Ovary (tissue), 9 donors: Measurements from ENCODE around the gene WDR35. TPM values are rescaled to one million over a fixed set of nuclear protein-coding genes. Genes with fewer than 3 reads are reported as not detected.
A peak's percentile ranks its signal among the peaks of the same experiment; 100 is the strongest.

Source experiments
- DNase-seq, 5 donors: peaks; one replicate each; pipeline ENCODE4 v3.0.0-alpha.2; 2019 to 2020
- H3K27ac ChIP-seq, 2 donors: fragments of 200-600 bp; one replicate each; pipeline versions ENCODE4 v1.5.1 to v1.8.0; 2019 to 2022
- H3K27me3 ChIP-seq: fragments of 200-600 bp; one replicate; pipeline ENCODE4 v1.8.0; 2022
- H3K36me3 ChIP-seq: fragments of 200-600 bp; sonication (generic); one replicate; pipeline ENCODE4 v1.5.1; 2019
- H3K4me1 ChIP-seq: one replicate; pipeline ENCODE4 v1.8.1; 2013; ENCODE audit warnings: mild to moderate bottlenecking, moderate library complexity; ENCODE audit not compliant: insufficient read depth
- H3K4me3 ChIP-seq: fragments of 200-600 bp; sonication (generic); one replicate; pipeline ENCODE4 v1.5.1; 2017
- H3K9me3 ChIP-seq, 2 donors: fragments of 200-600 bp in 1 of 2; sonication (generic) in 1 of 2; one replicate each; pipeline versions ENCODE4 v1.5.1 to v1.8.1; 2013 to 2019; ENCODE audit warnings: mild to moderate bottlenecking in 1 of 2, moderate library complexity in 1 of 2
- EP300 ChIP-seq: sonication (generic); formaldehyde crosslinking; IDR thresholded peaks from one replicate; pipeline ENCODE4 v1.6.1; 2017; ENCODE audit warnings: antibody characterized with exemption
- POLR2A ChIP-seq: fragments of 450-650 bp; IDR thresholded peaks from one replicate; pipeline ENCODE4 v1.6.1; 2017; ENCODE audit warnings: antibody characterized with exemption, mild to moderate bottlenecking, moderate library complexity
- WGBS, 3 donors: extraction: QIAGEN DNeasy Blood & Tissue Kit in 1 of 3; methylation state at CpG; one replicate each; pipeline versions ENCODE4 v1.1.5 to v1.1.7; 2013 to 2017; 5-methylcytosine and 5-hydroxymethylcytosine counted together
- intact Hi-C, 4 donors: fragments of 100-400 bp; cut with DNase I; formaldehyde crosslinking; loops; one replicate each; pipeline versions ENCODE4 v1.11.0 to v1.15.1; 2022 to 2023
- polyA plus RNA-seq, 2 donors: library from polyadenylated mRNA; stranded (reverse); fragments of 200-250 nt in 1 of 2; fragments of 350-450 nt in 1 of 2; fragmentation: Illumina TruSeq in 1 of 2; extraction: RNeasy Lipid Tissue Mini Kit (QIAGEN cat#74804) in 1 of 2; gene quantifications; one replicate each; pipeline ENCODE4 v1.2.3, GENCODE V29; 2013 to 2014
- total RNA-seq, 7 donors: library from RNA; depleted of rRNA in 2 of 7; stranded (reverse); fragments of >200 nt in 2 of 7; fragmentation: NEBNext Ultra II Directional in 3 of 7; extraction: Animal tissue kit (Norgen Biotek cat#: 25700) in 3 of 7; gene quantifications; one replicate each; pipeline versions ENCODE4 v1.1.0 to v1.2.4, GENCODE V29; 2016 to 2023
- TF ChIP-seq, protein P1 (sequence below), 3 donors: fragments of 450-650 bp in 2 of 3; fragments of 200-600 bp in 1 of 3; IDR thresholded peaks; one replicate each; pipeline versions ENCODE4 v1.5.1 to v1.8.0; 2016 to 2022; ENCODE audit warnings: antibody characterized with exemption in 3 of 3, mild to moderate bottlenecking in 1 of 3
- donor health status: DM: no; HTN: no; CAD: no; lungs with moderate emphysema.
- donor health status: DM: no; HTN: no; CAD: no.
- donor health status: Bipolar disorder and iron deficiency.
- donor health status: DM: yes; HTN: yes; CAD: no.
- donor health status: DM: no; HTN: no; CAD: no.
- donor health status: DM: yes; HTN: yes; CAD: no.

Gene WDR35
- total and polyA plus RNA-seq, 9 donors: 7.1 to 19.3 (median 14.5) TPM

DNA sequence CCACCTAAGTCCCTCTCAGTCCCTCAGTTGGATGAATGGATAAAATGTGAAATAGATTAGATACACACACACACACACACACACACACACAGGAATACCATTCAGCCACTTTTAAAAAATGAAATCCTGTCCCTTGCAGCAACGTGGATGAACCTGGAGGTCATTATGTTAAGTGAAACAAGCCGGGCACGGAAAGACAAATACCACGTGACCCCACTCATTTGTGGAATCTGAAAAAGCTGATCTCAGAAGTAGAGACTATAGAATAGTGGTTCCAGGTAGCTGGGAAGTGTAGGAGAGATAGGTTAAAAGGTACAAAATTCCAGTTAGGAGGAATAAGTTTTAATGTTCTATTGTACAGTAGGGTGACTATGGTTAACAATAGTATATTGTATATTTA is 119.1 kb downstream of the WDR35 start:
- H3K4me1 ChIP-seq: no peaks in the 10 kb centered on the region
- H3K27me3 ChIP-seq: no peaks in the 10 kb centered on the region
- 77 to 80% (median 80%) methylated on average over 4 of the region's 4 CpGs for WGBS, 3 donors
- no peaks in the 10 kb centered on the region for H3K9me3 ChIP-seq
- H3K36me3 ChIP-seq: no peaks in the 10 kb centered on the region
- TF ChIP-seq EP300 (no peak), POLR2A (no peak)
- TF ChIP-seq, protein P1, sequence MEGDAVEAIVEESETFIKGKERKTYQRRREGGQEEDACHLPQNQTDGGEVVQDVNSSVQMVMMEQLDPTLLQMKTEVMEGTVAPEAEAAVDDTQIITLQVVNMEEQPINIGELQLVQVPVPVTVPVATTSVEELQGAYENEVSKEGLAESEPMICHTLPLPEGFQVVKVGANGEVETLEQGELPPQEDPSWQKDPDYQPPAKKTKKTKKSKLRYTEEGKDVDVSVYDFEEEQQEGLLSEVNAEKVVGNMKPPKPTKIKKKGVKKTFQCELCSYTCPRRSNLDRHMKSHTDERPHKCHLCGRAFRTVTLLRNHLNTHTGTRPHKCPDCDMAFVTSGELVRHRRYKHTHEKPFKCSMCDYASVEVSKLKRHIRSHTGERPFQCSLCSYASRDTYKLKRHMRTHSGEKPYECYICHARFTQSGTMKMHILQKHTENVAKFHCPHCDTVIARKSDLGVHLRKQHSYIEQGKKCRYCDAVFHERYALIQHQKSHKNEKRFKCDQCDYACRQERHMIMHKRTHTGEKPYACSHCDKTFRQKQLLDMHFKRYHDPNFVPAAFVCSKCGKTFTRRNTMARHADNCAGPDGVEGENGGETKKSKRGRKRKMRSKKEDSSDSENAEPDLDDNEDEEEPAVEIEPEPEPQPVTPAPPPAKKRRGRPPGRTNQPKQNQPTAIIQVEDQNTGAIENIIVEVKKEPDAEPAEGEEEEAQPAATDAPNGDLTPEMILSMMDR (IDR thresholded peaks at IDR 0.05): no peak
- no peak overlapping the region for H3K4me3 ChIP-seq
- no peak overlapping the region for H3K27ac ChIP-seq
- intact Hi-C loops: no loop called here
- no peak for DNase-seq

DNA sequence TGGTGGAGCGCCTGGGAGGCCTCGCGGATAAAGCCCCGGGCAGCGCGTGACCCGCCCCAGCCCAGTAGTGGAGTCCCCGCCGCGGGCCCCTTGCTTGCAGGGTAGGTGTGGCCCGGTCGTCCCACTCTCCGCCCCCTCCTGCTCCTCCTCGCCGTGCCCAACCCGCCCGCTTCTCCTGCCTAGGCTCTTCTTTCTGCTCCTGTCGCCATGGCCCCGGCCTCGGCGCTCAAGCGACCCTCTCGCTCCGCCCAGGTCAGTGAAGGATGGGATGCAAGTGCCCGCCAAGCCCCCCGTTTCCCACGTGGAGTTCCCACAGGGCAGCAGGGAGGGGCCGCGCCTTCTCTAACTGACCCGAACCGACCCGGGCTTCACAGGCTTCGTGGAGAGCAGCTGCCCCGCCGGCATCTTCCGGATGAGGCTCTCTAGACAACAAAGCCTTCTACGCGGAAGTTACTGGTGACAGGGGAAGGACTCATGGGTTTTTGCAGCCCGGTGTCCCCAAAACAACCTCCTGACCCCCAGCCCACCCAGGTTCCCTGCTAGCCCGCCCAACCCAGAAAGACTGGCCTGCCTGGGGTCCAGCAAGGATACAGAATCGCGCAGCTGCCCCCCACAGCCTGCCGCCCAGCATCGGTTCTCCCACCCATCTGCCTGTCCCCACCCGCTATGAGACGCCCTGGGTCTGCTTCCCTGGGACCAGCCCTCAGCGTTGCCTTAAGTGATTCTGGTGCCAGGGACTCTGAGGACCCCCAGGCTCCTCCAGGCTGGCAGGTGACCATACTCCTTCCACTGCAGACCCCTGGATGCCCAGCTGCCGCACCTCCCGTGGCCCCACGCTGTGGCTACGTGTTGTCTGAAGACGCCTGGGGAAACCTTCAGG is 121.0 kb downstream of the WDR35 start:
- H3K9me3 ChIP-seq: no peaks in the 10 kb centered on the region
- intact Hi-C loops: loop anchor here in 3 of 4 donors (5.0 to 10.0 kb wide), 5 partner anchors 507 to 1484 kb away; no protein-coding TSS in a partner anchor
- no peak for TF ChIP-seq EP300
- TF ChIP-seq POLR2A: no peak
- TF ChIP-seq, protein P1 (IDR thresholded peaks at IDR 0.05): no peak

DNA sequence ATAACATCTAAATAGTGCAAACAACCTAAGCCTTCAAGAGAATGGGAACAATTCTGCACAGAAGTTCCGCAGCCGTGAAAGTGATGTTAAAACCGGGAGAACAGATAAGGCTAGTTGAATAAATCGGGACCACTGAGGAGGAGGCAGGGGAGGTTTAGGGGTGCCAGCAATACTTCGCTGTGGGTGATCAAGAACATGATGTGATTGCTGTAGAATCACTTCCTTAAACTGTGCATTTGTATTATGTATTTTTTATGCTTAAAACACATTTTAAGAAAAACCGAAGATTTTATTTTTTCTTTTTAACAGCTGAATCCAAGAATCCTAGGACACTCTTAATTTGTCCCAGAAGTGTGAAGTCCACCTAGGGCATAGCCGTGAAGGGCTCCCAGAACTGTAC is 121.7 kb downstream of the WDR35 start:
- peaks cover 2% of the 10 kb centered on the region for H3K4me1 ChIP-seq
- H3K27ac ChIP-seq: no peak overlapping the region
- intact Hi-C loops: loop anchor here in 3 of 4 donors (5.0 to 10.0 kb wide), 5 partner anchors 506 to 1483 kb away; no protein-coding TSS in a partner anchor
- H3K27me3 ChIP-seq: no peaks in the 10 kb centered on the region
- 65 to 71% (median 69%) methylated on average over 7 of the region's 7 CpGs for WGBS, 3 donors
- TF ChIP-seq, protein P1 (IDR thresholded peaks at IDR 0.05): no peak
- TF ChIP-seq EP300: no peak
- TF ChIP-seq POLR2A: no peak
- no peaks in the 10 kb centered on the region for H3K36me3 ChIP-seq
- H3K4me3 ChIP-seq: peak overlapping the region; percentile 40
- DNase-seq: no peak
- H3K9me3 ChIP-seq: no peaks in the 10 kb centered on the region

More for the DNA sequence above, 121.0 kb downstream of the WDR35 start:
- peak; percentile 31 to 67 (median 51) for DNase-seq
- H3K36me3 ChIP-seq: no peaks in the 10 kb centered on the region
- no peak overlapping the region for H3K27ac ChIP-seq
- H3K27me3 ChIP-seq: no peaks in the 10 kb centered on the region
- H3K4me3 ChIP-seq: peak overlapping the region; percentile 40
- 19 to 22% (median 21%) methylated on average over 42 to 52 of the region's 52 CpGs for WGBS, 3 donors
- no peaks in the 10 kb centered on the region for H3K4me1 ChIP-seq

DNA sequence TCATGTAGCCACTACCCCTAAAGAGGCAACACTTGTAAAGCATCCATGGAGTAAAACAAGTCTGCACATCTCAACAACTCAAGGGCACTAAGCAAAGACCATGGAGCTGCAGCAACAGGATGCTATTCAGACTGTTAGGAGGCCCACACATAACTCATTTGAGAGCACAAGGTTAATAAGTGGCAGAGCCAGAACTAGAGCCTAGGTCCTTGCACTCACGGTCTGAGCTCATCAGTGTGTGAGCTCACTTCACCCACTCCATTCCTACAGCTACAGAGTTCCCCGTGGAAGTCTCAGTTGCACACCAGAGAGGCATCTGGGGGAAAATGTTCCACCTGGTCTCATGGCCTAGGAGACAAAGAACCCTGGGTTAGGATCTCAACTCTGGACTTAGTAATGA is 123.1 kb downstream of the WDR35 start:
- Histone ChIP-seq H3K9me3 (no peaks in the 10 kb centered on the region), H3K4me1 (peaks cover 2% of the 10 kb centered on the region), H3K27ac (no peak overlapping the region), H3K4me3 (no peak overlapping the region), H3K27me3 (no peaks in the 10 kb centered on the region), H3K36me3 (no peaks in the 10 kb centered on the region)
- WGBS, 3 donors: 96 to 100% (median 97%) methylated on average over 2 of the region's 2 CpGs
- TF ChIP-seq EP300: no peak
- no peak for TF ChIP-seq POLR2A
- TF ChIP-seq, protein P1 (IDR thresholded peaks at IDR 0.05): no peak
- intact Hi-C loops: loop anchor here in 3 of 4 donors (5.0 to 10.0 kb wide), 5 partner anchors 504 to 1482 kb away; no protein-coding TSS in a partner anchor
- no peak for DNase-seq
